SKM-1 treated with dmso at 0.1 percent for 144 hours (cell line): ENCODE data around the gene PTGES2.
A peak's percentile ranks its signal among the peaks of the same experiment; 100 is the strongest.
"Not testable (repeated sequence)": the region's sequence is repeated elsewhere in the genome, so short reads cannot be mapped to it uniquely, and the experiment has no call there.

ENCODE experiments used
- DNase-seq: peaks from one replicate; lab custom pipeline; 2025; ENCODE audit not compliant: unreplicated experiment; lab: John Stamatoyannopoulos, UW

PTGES2 gene

GRCh38 chr9:128089299-128089698, 38.2 kb downstream of the PTGES2 start:
- no peak for DNase-seq

DNA sequence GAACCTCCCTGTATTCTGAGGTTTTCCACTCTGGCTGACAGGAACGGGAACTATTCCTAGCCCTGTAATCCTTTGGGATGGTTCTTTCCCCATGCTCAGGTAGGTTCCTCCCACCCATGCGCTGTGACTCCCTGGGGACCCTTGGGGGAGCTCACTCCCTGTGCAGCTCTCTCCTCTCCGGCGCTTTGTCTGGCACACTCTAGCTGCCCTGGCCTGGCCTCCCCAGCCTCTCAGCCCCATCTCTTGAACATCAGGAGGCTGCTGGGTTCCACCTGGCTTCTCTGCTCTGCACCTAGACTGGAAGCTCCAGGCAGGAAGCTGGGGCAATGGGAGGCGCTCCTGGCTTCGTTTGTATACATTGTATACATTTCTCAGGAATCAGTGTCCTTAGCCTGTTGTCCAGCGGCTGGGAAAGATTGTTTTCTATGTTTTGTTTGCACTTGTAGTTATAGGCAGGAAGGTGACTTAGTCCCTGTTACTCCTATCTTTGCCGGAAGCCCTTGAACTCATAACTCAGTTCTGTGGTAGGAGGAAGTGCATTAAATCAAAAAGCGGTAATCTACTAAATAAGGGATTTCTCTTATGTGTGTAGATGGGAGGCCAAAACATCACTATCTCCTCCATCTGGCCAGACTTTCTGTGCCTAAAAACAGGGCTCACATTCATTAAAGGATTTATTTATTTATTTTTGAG, 39.1 kb downstream of the PTGES2 start:
- no peak for DNase-seq

- no peak for DNase-seq
Observed at GRCh38 chr9:128087262-128087661, 40.3 kb downstream of the PTGES2 start.

- DNase-seq = no peak
Observed at GRCh38 chr9:128085943-128086342, 41.6 kb downstream of the PTGES2 start.

- DNase-seq = no peak
Observed at GRCh38 chr9:128084746-128085145, 42.8 kb downstream of the PTGES2 start.

- no peak for DNase-seq
Observed at GRCh38 chr9:128082151-128082550, 45.4 kb downstream of the PTGES2 start.

GRCh38 chr9:128081056-128081455, 46.5 kb downstream of the PTGES2 start:
- no peak for DNase-seq

DNA sequence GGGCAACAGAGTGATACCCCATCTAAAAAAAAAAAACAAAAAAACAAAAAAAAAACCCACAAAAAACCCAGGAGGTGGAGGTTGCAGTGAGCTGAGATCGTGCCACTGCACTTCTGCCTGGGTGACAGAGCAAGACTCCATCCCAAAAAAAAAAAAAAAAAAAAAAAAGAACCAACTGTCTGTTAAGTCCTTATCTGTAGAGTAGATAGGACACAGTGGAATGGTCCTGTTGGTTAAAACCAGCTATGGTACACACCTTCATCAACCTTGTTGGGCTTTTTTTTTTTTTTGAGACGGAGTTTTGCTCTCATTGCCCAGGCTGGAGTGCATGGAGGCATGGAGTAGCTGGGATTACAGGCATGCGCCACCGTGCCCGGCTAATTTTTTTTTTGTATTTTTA, 47.3 kb downstream of the PTGES2 start:
- DNase-seq = no peak

DNA sequence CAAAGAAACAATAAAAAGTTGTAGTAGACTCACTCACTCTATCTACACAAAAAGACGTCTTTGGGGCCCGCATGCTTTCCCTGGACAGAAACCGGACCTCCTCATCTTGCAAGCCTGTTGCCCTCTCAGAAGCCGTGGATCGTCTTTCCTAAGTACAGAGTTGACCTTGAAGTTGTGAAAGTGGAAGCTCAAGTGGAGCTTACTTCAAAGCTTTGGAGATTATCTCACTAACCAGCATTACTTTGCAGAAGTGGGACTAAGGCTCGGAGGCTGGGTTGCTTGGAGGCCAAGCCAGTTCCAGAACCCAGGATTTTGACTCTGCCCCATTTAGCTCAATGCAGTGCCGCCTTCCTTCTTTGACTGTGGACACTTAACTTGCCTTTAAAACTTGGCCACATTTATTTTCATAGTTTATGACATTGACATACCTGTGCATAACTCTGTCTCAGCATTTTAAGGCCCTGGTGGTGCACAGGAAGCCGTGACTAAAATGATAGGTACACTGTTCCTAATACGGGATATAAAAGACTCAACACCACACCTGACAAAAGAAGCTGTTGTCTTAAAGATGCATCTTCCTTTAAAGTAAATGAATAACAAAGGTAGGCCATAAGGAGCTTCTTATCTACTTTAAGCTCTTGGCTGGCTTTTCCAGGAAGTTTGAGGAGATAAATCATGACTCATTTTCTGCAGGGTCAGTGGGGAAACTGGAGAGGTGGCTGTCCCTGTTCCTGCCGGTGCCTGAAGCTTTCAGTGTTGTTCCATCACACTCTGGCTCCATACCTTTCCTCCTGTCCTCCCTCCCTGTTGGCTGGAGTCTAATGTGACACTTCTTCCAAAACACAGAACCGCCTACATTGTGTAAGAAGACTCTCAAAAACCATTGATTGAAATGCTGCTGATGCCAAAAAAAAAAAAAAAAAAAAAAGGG, 48.8 kb downstream of the PTGES2 start:
- peak; percentile 71 for DNase-seq

GRCh38 chr9:128077847-128078503, 49.6 kb downstream of the PTGES2 start:
- DNase-seq = peak; percentile 19

DNA sequence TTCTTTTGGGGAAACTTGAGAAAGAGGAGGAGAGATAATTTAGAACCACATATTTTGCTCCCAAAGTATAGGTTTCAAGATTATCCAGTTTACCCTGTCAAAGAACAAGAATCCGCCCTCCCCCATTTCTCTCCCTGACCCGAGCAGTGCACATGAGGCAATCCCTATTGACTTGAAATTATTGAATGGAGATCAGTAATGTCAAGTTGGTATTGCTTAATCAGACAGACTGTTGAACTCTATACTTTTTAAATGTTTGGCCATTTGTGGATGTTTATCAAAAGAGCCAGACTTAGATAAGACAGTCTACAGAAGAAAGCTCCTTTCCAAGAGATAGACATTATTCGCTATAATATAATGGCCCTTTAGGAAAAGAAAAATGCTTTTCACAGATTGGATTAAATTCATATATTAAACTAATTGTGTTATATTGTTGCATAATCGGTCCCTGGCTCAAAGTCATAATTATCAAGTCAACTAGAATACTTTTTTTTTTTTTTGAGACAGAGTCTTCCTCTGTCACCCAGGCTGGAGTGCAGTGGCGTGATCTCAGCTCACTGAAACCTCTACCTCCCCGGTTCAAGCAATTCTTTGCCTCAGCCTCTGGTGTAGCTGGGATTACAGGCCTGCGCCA, 54.2 kb downstream of the PTGES2 start:
- DNase-seq = no peak

- DNase-seq = peak; percentile 70
Observed at GRCh38 chr9:128072144-128073021, 55.1 kb downstream of the PTGES2 start.

GRCh38 chr9:128071475-128071874, 56.1 kb downstream of the PTGES2 start:
- DNase-seq = not testable (repeated sequence)

DNA sequence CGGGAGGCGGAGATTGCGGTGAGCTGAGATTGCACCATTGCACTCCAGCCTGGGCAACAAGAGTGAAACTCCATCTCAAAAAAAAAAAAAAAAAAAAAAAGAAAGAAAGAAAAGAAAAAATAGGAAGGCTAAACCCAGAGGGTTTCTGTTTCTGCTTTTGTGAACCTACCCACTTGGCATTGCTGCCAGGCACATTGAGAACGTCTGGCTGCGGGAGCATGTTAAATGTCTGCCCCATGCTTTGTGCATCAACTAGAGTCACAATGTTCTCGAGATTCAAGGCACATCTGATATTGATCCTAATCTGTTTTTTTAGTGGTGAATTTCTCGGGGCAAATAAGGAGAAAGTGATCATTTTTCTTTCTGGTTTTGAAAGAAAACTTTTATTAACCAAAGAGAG, 56.7 kb downstream of the PTGES2 start:
- no peak for DNase-seq
